GM23338 (cell line): ENCODE data around the gene JPH3. TPM values are rescaled to one million over a fixed set of nuclear protein-coding genes. Genes with fewer than 3 reads are reported as not detected.

ENCODE experiments used
- ATAC-seq: fragments of 200-7000 bp; cut with Tn5 transposase; 3 replicates; pipeline ENCODE4 v1.9.1; 2020
- DNase-seq: peaks from one replicate; pipeline ENCODE4 v3.0.0-alpha.2; 2015; ENCODE audit warnings: low spot score
- H2AFZ ChIP-seq: fragments of 200-600 bp; sonication (generic); 2 replicates; pipeline ENCODE4 v1.8.0; 2016; ENCODE audit warnings: antibody characterized with exemption, mild to moderate bottlenecking, moderate library complexity
- H3F3A ChIP-seq: fragments of 200-600 bp; sonication (generic); replicated peaks from 2 replicates; pipeline ENCODE4 v1.8.0; 2017; ENCODE audit warnings: antibody characterized with exemption, mixed run types, low read depth
- H3K27ac ChIP-seq: fragments of 200-600 bp; sonication (generic); 2 replicates; pipeline ENCODE4 v1.6.1; 2016; ENCODE audit warnings: low read depth
- H3K27me3 ChIP-seq: fragments of 200-600 bp; sonication (generic); 2 replicates; pipeline ENCODE4 v1.8.0; 2016; ENCODE audit warnings: mild to moderate bottlenecking, mixed run types, moderate library complexity; ENCODE audit not compliant: insufficient read depth
- H3K36me3 ChIP-seq: fragments of 200-600 bp; sonication (generic); 2 replicates; pipeline ENCODE4 v1.8.0; 2016; ENCODE audit warnings: mild to moderate bottlenecking; ENCODE audit not compliant: insufficient read depth
- H3K4me1 ChIP-seq: fragments of 200-600 bp; sonication (generic); 2 replicates; pipeline ENCODE4 v1.8.0; 2016; ENCODE audit warnings: mild to moderate bottlenecking, moderate library complexity; ENCODE audit not compliant: insufficient read depth
- H3K4me2 ChIP-seq: fragments of 200-600 bp; sonication (generic); 2 replicates; pipeline ENCODE4 v1.7.1; 2017; ENCODE audit warnings: mixed run types
- H3K4me3 ChIP-seq: fragments of 200-600 bp; sonication (generic); 2 replicates; pipeline ENCODE4 v1.6.1; 2016; ENCODE audit warnings: mixed run types
- H3K79me2 ChIP-seq: fragments of 200-600 bp; sonication (generic); replicated peaks from 2 replicates; pipeline ENCODE4 v1.8.0; 2017; ENCODE audit warnings: mild to moderate bottlenecking; ENCODE audit not compliant: insufficient read depth
- H3K9me2 ChIP-seq: fragments of 200-600 bp; sonication (generic); 2 replicates; pipeline ENCODE4 v1.8.0; 2017; ENCODE audit not compliant: insufficient read depth
- H4K20me1 ChIP-seq: fragments of 200-600 bp; sonication (generic); replicated peaks from 2 replicates; pipeline ENCODE4 v1.8.0; 2017; ENCODE audit warnings: mild to moderate bottlenecking; ENCODE audit not compliant: insufficient read depth
- H3K27ac Mint-ChIP-seq: 2 replicates; pipeline ENCODE4 v1.8.0; 2020; ENCODE audit warnings: inconsistent platforms, mild to moderate bottlenecking, moderate library complexity, mixed read lengths
- H3K27me3 Mint-ChIP-seq: 3 replicates; pipeline ENCODE4 v1.8.0; 2022; ENCODE audit warnings: low read depth, mild to moderate bottlenecking, moderate library complexity, mixed read lengths, inconsistent platforms; ENCODE audit not compliant: insufficient read depth, poor library complexity
- H3K36me3 Mint-ChIP-seq: 3 replicates; pipeline ENCODE4 v1.8.0; 2021; ENCODE audit warnings: low read depth, mild to moderate bottlenecking, inconsistent platforms, moderate library complexity, mixed read lengths
- H3K4me1 Mint-ChIP-seq: 3 replicates; pipeline ENCODE4 v1.8.0; 2020; ENCODE audit warnings: mild to moderate bottlenecking, inconsistent platforms, mixed read lengths
- H3K4me3 Mint-ChIP-seq: 3 replicates; pipeline ENCODE4 v1.8.0; 2021; ENCODE audit warnings: moderate library complexity, mild to moderate bottlenecking, inconsistent platforms, mixed read lengths
- H3K9me3 Mint-ChIP-seq: 3 replicates; pipeline ENCODE4 v1.8.0; 2020; ENCODE audit warnings: moderate library complexity, mild to moderate bottlenecking, inconsistent platforms, mixed read lengths
- CREB1 ChIP-seq: fragments of 250-450 bp; sonication (Bioruptor Pico); IDR thresholded peaks from 2 replicates; pipeline ENCODE4 v1.5.0; 2020; ENCODE audit warnings: low read depth, mild to moderate bottlenecking, moderate library complexity
- EZH2 ChIP-seq: fragments of 200-600 bp; sonication (generic); IDR thresholded peaks from one replicate; pipeline ENCODE4 v1.8.0; 2017; ENCODE audit warnings: antibody characterized with exemption, mild to moderate bottlenecking, low read depth; ENCODE audit not compliant: unreplicated experiment
- EZH2phosphoT487 ChIP-seq: fragments of 200-600 bp; sonication (generic); IDR thresholded peaks from one replicate; pipeline ENCODE4 v1.8.1; 2018; ENCODE audit warnings: antibody characterized with exemption; ENCODE audit not compliant: unreplicated experiment
- JUNB ChIP-seq: IDR thresholded peaks from one replicate; pipeline ENCODE4 v1.6.1; 2016; ENCODE audit warnings: antibody characterized with exemption; ENCODE audit not compliant: unreplicated experiment
- NANOG ChIP-seq: IDR thresholded peaks from 2 replicates; pipeline ENCODE4 v1.6.1; 2016; ENCODE audit warnings: antibody characterized with exemption, borderline replicate concordance
- STAT1 ChIP-seq: IDR thresholded peaks from one replicate; pipeline ENCODE4 v1.6.1; 2016; ENCODE audit warnings: antibody characterized with exemption; ENCODE audit not compliant: unreplicated experiment
- ZNF114 ChIP-seq: fragments of 250-450 bp; sonication (Bioruptor Pico); IDR thresholded peaks from 2 replicates; pipeline ENCODE4 v1.5.0; 2020; ENCODE audit warnings: mild to moderate bottlenecking, moderate library complexity
- polyA plus RNA-seq: library from polyadenylated mRNA; unstranded; fragments of >200 nt; fragmentation: Nextera tagmentation; extraction: Ambion mirVana; gene quantifications from 2 replicates; pipeline ENCODE4 v1.2.1, GENCODE V29; 2016
- total RNA-seq: library from RNA; depleted of rRNA; stranded (reverse); fragments of >200 nt; shearing (Covaris generic); gene quantifications from 2 replicates; pipeline ENCODE4 v1.2.3, GENCODE V29; 2014
- TF ChIP-seq, protein P1 (sequence below), 2 experiments: fragments of 200-600 bp in 1 of 2; sonication (generic) in 1 of 2; conservative IDR thresholded peaks; 2 replicates each; pipeline versions ENCODE4 v1.5.1 to v1.6.1; 2016 to 2017; ENCODE audit warnings: antibody characterized with exemption in 2 of 2, low read depth in 2 of 2, mild to moderate bottlenecking in 2 of 2, moderate library complexity in 1 of 2
- TF ChIP-seq, protein P2 (sequence below): IDR thresholded peaks from 2 replicates; pipeline ENCODE4 v1.6.1; 2016; ENCODE audit warnings: antibody characterized with exemption
- TF ChIP-seq, protein P3 (sequence below): fragments of 250-450 bp; sonication (Bioruptor Pico); IDR thresholded peaks from 2 replicates; pipeline ENCODE4 v1.5.0; 2020; ENCODE audit warnings: mild to moderate bottlenecking, moderate library complexity

JPH3 gene
- total and polyA plus RNA-seq, 2 experiments from 2014 or later: 8.4 to 38.3 TPM

DNA sequence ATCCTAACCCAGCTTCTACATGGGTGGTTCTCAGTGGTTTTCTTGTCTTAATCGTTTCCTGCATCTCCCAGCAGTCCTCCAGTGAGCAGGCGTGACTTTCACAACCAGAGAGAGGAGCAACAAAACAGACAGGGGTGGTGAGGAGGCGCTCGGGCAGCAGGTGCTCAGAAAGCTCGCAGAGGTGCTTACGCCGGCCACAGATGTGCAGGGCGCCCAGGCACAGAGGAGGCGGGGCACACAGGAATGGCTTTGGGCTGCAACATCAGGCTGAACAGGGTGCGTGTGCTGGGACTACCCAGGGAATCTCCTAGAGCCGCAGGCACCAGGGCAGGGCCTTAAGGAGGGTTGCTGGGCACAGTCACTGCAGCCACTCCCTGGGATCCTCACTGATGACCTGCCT is 130.9 kb downstream of the JPH3 start (continued):
- TF ChIP-seq, protein P1, sequence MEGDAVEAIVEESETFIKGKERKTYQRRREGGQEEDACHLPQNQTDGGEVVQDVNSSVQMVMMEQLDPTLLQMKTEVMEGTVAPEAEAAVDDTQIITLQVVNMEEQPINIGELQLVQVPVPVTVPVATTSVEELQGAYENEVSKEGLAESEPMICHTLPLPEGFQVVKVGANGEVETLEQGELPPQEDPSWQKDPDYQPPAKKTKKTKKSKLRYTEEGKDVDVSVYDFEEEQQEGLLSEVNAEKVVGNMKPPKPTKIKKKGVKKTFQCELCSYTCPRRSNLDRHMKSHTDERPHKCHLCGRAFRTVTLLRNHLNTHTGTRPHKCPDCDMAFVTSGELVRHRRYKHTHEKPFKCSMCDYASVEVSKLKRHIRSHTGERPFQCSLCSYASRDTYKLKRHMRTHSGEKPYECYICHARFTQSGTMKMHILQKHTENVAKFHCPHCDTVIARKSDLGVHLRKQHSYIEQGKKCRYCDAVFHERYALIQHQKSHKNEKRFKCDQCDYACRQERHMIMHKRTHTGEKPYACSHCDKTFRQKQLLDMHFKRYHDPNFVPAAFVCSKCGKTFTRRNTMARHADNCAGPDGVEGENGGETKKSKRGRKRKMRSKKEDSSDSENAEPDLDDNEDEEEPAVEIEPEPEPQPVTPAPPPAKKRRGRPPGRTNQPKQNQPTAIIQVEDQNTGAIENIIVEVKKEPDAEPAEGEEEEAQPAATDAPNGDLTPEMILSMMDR (conservative IDR thresholded peaks at IDR 0.05; ENCODE audit: low read depth in 2 of 2): no peak
- TF ChIP-seq STAT1 (no peak), EZH2 (no peak), JUNB (no peak), ZNF114 (CRISPR knock-in tag) (no peak)

DNA sequence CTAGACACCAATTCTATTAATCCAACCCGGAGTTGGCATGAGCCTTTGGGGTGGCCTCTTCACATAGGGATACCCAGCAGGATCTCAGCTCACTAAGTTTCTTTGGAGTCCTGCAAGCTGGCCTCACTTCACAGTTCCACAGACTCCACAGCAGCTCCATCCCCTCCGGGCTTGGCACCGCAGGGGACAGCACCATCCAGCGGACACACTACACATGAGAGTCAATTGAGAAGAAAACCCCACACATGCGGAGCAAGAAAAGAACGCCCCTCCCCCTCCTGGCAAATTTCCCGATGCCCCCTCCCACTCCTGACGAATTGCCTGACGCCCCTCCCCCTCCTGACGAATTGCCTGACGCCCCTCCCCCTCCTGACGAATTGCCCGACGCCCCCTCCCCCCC is 132.3 kb downstream of the JPH3 start:
- Mint-ChIP-seq H3K4me3 (no peak overlapping the region), H3K27ac (0 out of 2 replicates have a peak overlapping the region, but pooled peaks have one; percentile 66), H3K9me3 (no peaks in the 10 kb centered on the region), H3K36me3 (peaks cover 37% of the 10 kb centered on the region), H3K27me3 (no peaks in the 10 kb centered on the region), H3K4me1 (peaks cover 14% of the 10 kb centered on the region)
- H3F3A ChIP-seq: peaks cover 8% of the 10 kb centered on the region; the same call in 1 of the 2 replicates
- H4K20me1 ChIP-seq: peaks cover 40% of the 10 kb centered on the region
- H3K9me2 ChIP-seq: no peaks in the 10 kb centered on the region
- no peaks in the 10 kb centered on the region for H3K27me3 ChIP-seq
- H3K79me2 ChIP-seq: peaks cover 55% of the 10 kb centered on the region
- H3K4me2 ChIP-seq: no peak overlapping the region
- no peak overlapping the region for H3K4me3 ChIP-seq
- DNase-seq (peak; percentile 37), ATAC-seq (peak; percentile 65)
- H3K4me1 ChIP-seq: no peaks in the 10 kb centered on the region; the same call in 1 of the 2 replicates
- peaks cover 12% of the 10 kb centered on the region for H3K36me3 ChIP-seq
- H3K27ac ChIP-seq: no peak overlapping the region
- no peak overlapping the region for H2AFZ ChIP-seq
- TF ChIP-seq EZH2phosphoT487: no peak
- TF ChIP-seq NANOG: no peak
- TF ChIP-seq, protein P2, sequence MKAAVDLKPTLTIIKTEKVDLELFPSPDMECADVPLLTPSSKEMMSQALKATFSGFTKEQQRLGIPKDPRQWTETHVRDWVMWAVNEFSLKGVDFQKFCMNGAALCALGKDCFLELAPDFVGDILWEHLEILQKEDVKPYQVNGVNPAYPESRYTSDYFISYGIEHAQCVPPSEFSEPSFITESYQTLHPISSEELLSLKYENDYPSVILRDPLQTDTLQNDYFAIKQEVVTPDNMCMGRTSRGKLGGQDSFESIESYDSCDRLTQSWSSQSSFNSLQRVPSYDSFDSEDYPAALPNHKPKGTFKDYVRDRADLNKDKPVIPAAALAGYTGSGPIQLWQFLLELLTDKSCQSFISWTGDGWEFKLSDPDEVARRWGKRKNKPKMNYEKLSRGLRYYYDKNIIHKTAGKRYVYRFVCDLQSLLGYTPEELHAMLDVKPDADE: no peak
- TF ChIP-seq EZH2: no peak
- TF ChIP-seq, protein P1 (conservative IDR thresholded peaks at IDR 0.05; ENCODE audit: low read depth in 2 of 2): no peak; a peak in 1 of 4 replicates
- TF ChIP-seq ZNF114 (CRISPR knock-in tag): no peak
- TF ChIP-seq JUNB: no peak
- no peak for TF ChIP-seq CREB1 (CRISPR knock-in tag)
- TF ChIP-seq, protein P3, sequence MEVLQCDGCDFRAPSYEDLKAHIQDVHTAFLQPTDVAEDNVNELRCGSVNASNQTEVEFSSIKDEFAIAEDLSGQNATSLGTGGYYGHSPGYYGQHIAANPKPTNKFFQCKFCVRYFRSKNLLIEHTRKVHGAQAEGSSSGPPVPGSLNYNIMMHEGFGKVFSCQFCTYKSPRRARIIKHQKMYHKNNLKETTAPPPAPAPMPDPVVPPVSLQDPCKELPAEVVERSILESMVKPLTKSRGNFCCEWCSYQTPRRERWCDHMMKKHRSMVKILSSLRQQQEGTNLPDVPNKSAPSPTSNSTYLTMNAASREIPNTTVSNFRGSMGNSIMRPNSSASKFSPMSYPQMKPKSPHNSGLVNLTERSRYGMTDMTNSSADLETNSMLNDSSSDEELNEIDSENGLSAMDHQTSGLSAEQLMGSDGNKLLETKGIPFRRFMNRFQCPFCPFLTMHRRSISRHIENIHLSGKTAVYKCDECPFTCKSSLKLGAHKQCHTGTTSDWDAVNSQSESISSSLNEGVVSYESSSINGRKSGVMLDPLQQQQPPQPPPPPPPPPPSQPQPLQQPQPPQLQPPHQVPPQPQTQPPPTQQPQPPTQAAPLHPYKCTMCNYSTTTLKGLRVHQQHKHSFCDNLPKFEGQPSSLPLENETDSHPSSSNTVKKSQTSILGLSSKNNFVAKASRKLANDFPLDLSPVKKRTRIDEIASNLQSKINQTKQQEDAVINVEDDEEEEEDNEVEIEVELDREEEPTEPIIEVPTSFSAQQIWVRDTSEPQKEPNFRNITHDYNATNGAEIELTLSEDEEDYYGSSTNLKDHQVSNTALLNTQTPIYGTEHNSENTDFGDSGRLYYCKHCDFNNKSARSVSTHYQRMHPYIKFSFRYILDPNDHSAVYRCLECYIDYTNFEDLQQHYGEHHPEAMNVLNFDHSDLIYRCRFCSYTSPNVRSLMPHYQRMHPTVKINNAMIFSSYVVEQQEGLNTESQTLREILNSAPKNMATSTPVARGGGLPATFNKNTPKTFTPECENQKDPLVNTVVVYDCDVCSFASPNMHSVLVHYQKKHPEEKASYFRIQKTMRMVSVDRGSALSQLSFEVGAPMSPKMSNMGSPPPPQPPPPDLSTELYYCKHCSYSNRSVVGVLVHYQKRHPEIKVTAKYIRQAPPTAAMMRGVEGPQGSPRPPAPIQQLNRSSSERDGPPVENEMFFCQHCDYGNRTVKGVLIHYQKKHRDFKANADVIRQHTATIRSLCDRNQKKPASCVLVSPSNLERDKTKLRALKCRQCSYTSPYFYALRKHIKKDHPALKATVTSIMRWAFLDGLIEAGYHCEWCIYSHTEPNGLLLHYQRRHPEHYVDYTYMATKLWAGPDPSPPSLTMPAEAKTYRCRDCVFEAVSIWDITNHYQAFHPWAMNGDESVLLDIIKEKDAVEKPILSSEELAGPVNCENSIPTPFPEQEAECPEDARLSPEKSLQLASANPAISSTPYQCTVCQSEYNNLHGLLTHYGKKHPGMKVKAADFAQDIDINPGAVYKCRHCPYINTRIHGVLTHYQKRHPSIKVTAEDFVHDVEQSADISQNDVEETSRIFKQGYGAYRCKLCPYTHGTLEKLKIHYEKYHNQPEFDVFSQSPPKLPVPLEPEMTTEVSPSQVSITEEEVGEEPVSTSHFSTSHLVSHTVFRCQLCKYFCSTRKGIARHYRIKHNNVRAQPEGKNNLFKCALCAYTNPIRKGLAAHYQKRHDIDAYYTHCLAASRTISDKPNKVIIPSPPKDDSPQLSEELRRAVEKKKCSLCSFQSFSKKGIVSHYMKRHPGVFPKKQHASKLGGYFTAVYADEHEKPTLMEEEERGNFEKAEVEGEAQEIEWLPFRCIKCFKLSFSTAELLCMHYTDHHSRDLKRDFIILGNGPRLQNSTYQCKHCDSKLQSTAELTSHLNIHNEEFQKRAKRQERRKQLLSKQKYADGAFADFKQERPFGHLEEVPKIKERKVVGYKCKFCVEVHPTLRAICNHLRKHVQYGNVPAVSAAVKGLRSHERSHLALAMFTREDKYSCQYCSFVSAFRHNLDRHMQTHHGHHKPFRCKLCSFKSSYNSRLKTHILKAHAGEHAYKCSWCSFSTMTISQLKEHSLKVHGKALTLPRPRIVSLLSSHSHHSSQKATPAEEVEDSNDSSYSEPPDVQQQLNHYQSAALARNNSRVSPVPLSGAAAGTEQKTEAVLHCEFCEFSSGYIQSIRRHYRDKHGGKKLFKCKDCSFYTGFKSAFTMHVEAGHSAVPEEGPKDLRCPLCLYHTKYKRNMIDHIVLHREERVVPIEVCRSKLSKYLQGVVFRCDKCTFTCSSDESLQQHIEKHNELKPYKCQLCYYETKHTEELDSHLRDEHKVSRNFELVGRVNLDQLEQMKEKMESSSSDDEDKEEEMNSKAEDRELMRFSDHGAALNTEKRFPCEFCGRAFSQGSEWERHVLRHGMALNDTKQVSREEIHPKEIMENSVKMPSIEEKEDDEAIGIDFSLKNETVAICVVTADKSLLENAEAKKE: no peak
